ENCODE measurements around the gene TMEM18.

The TMEM18 gene

GRCh38 chr2:630451-631320 lies 46.5 kb downstream of the TMEM18 start:
- DNase-seq (ENCODE audit: insufficient read length, low spot score) (no peak), FAIRE-seq (no peak)

DNA sequence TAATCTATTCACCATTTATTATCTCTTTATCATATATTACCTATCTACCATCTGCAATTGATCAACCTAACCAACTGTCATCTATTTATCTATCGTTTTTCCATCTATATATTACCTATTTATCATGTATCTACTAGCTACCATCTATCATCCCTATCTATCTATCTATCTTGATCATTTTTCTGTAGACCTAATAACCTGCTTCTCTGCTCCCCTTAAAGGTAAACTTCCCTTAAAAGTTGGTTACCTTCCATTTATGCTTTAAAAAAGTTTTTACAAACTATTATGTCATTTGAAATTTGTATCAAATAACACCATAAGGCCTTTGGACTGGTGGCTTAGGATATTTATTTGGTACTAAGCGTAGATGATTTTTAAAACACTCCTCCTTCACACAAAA lies 47.2 kb downstream of the TMEM18 start:
- no peak for FAIRE-seq
- DNase-seq (ENCODE audit: insufficient read length, low spot score) = no peak
- no peak for TF ChIP-seq CTCF (IDR thresholded peaks at IDR 0.05; ENCODE audit: insufficient read depth, missing control alignments)

More at GRCh38 chr2:630451-631320, 46.5 kb downstream of the TMEM18 start:
- TF ChIP-seq CTCF (IDR thresholded peaks at IDR 0.05; ENCODE audit: insufficient read depth, missing control alignments) = no peak

DNA sequence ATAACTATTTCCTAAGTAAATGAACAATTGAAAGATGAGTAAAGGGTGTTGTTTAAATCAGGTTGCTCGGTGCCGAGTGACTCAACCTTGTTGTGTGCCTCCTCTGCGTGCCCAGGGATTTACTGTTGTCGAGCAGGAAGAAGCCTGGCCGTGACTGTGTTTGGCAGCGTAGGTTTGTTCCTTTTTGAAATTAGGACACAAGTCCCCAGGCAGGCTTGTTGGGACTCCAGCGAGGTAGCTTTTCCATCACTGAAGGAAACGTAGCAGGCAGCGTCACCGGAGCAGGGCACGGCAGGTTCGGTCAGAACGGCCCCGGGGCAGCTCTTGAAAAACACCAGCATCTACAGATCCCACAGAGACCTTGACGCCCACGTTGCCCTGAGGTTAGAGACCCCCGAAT lies 48.6 kb downstream of the TMEM18 start:
- FAIRE-seq (no peak), DNase-seq (ENCODE audit: insufficient read length, low spot score) (no peak)
- TF ChIP-seq CTCF (IDR thresholded peaks at IDR 0.05; ENCODE audit: insufficient read depth, missing control alignments) = no peak

- TF ChIP-seq CTCF (IDR thresholded peaks at IDR 0.05; ENCODE audit: insufficient read depth, missing control alignments) = no peak
- DNase-seq (ENCODE audit: insufficient read length, low spot score) = no peak
- FAIRE-seq = no peak
Measured at GRCh38 chr2:627926-628560, 49.2 kb downstream of the TMEM18 start.

DNA sequence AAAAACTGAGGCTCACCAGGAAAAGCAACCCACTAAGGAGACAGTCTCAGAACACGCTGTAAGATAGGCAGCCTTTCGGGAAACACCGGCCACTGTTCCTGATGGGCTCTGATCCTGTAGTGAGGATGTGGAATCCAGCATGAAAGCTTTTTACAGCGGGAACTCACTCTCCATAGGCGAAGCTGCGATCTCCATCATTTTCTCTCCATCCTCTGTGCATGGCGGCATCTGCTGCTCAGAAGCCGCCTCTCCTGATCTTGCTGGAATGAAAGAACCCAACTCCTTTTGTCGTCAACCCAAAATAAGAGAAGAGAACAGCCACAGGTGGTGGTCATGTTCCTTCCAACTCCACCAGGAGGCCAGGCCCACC lies 49.9 kb downstream of the TMEM18 start:
- TF ChIP-seq CTCF (IDR thresholded peaks at IDR 0.05; ENCODE audit: insufficient read depth, missing control alignments) = no peak
- DNase-seq (ENCODE audit: insufficient read length, low spot score) (no peak), FAIRE-seq (no peak)

DNA sequence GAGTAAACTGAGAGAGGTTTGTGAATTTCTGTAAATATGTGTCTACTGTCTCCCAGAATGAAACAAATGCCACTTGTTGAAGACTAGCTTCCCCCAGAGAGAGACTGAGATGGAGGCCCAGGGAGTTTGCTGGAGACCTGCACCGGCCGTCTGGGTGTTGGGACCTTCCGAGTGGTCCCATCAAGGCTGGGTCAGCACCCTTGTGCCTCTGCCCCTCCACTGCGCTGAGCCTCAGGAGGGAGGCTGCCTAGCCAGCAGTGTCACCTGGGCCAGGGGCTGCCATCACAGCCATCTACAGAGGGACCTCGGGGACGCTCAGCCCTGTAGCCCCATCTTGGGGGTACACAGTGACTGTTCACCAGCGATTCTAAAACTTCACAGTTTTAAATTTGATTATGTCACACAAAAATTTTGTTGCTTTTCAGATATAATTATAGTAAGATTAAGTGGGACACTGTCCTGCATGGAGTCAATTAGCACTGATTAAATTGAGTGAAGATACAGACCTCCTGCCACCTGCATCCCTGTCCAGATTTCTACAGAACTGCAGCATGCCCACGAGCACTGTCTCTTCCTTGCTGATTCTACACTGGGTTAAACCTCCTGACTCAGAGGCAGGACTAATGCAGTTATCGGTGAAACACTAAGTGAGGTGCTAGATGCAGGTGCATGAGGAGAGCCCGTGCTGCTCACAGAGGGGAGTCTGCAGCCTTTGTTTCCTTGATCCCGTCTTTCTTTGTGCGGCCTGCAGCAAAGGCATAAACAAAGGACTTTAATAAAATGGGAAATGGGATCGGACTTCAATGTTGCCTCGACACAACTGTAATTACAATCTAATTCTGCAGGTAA lies 50.5 kb downstream of the TMEM18 start:
- TF ChIP-seq CTCF (IDR thresholded peaks at IDR 0.05; ENCODE audit: insufficient read depth, missing control alignments) = no peak
- DNase-seq (ENCODE audit: insufficient read length, low spot score) = no peak
- FAIRE-seq = no peak

Measured in D721Med (cell line).